Measurements from ENCODE around the gene TECR.
"Not testable (repeated sequence)": the region's sequence is repeated elsewhere in the genome, so short reads cannot be mapped to it uniquely, and the experiment has no call there.

Gene TECR

GRCh38 chr19:14580623-14581237 lies 51.3 kb downstream of the TECR start:
- Histone ChIP-seq H3K79me2 (ENCODE audit: insufficient read depth, low read length) (peaks cover 6% of the 10 kb centered on the region; the same call in 1 of the 2 replicates), H3K9ac (ENCODE audit: low read length) (0 out of 2 replicates have a peak overlapping the region, but pooled peaks have one; percentile 1), H3K4me3 (ENCODE audit: insufficient read depth, low read length, poor library complexity, severe bottlenecking) (no peak overlapping the region), H3K4me2 (ENCODE audit: low read depth, low read length, poor library complexity, severe bottlenecking) (peak overlapping the region; percentile 35), H3K27ac (ENCODE audit: low read depth, low read length) (peak overlapping the region; percentile 72), H3K36me3 (ENCODE audit: low read length) (no peaks in the 10 kb centered on the region), H3K27me3 (ENCODE audit: low read length) (no peaks in the 10 kb centered on the region), H3F3A (ENCODE audit: insufficient read depth) (peaks cover 27% of the 10 kb centered on the region), H3K9me2 (replicated peaks; ENCODE audit: insufficient read depth, low read length) (no peaks in the 10 kb centered on the region), H4K20me1 (ENCODE audit: low read depth, low read length) (no peaks in the 10 kb centered on the region), H2AFZ (ENCODE audit: low read depth, low read length, severe bottlenecking) (peak overlapping the region; percentile 75), H3K9me3 (ENCODE audit: insufficient read depth, low read length) (no peaks in the 10 kb centered on the region)
- TF ChIP-seq EZH2phosphoT487 (conservative IDR thresholded peaks at IDR 0.05; ENCODE audit: low read length) (no peak), CTCF (IDR thresholded peaks at IDR 0.05; ENCODE audit: insufficient read depth, low read length, poor library complexity, severe bottlenecking) (no peak)

- Histone ChIP-seq H3F3A (ENCODE audit: insufficient read depth) (peaks cover 23% of the 10 kb centered on the region), H3K9ac (ENCODE audit: low read length) (peak within 1 kb of the TSS; percentile 67), H3K9me3 (ENCODE audit: insufficient read depth, low read length) (no peaks in the 10 kb centered on the region), H3K79me2 (ENCODE audit: insufficient read depth, low read length) (peaks cover 6% of the 10 kb centered on the region; the same call in 1 of the 2 replicates), H3K9me2 (replicated peaks; ENCODE audit: insufficient read depth, low read length) (no peaks in the 10 kb centered on the region), H3K27ac (ENCODE audit: low read depth, low read length) (no peak within 1 kb of the TSS), H3K36me3 (ENCODE audit: low read length) (no peaks in the 10 kb centered on the region), H3K27me3 (ENCODE audit: low read length) (no peaks in the 10 kb centered on the region), H3K4me2 (ENCODE audit: low read depth, low read length, poor library complexity, severe bottlenecking) (peak within 1 kb of the TSS; percentile 55), H2AFZ (ENCODE audit: low read depth, low read length, severe bottlenecking) (no peak within 1 kb of the TSS), H4K20me1 (ENCODE audit: low read depth, low read length) (no peaks in the 10 kb centered on the region), H3K4me3 (ENCODE audit: insufficient read depth, low read length, poor library complexity, severe bottlenecking) (peak within 1 kb of the TSS; percentile 57)
- TF ChIP-seq EZH2phosphoT487 (conservative IDR thresholded peaks at IDR 0.05; ENCODE audit: low read length) (no peak), CTCF (IDR thresholded peaks at IDR 0.05; ENCODE audit: insufficient read depth, low read length, poor library complexity, severe bottlenecking) (no peak)
Observed at GRCh38 chr19:14582894-14583340, 53.5 kb downstream of the TECR start, which contains the start of gene CLEC17A. Gene CLEC17A, plus strand, starts transcription at chr19:14583084. Its CDS starts 77 bp downstream, at chr19:14583161.

- not testable (repeated sequence) for H3F3A ChIP-seq (ENCODE audit: insufficient read depth); H2AFZ ChIP-seq (ENCODE audit: low read depth, low read length, severe bottlenecking); H3K9me3 ChIP-seq (ENCODE audit: insufficient read depth, low read length); H3K9me2 ChIP-seq (replicated peaks; ENCODE audit: insufficient read depth, low read length); H3K27me3 ChIP-seq (ENCODE audit: low read length); H3K36me3 ChIP-seq (ENCODE audit: low read length); H3K79me2 ChIP-seq (ENCODE audit: insufficient read depth, low read length); H4K20me1 ChIP-seq (ENCODE audit: low read depth, low read length); H3K27ac ChIP-seq (ENCODE audit: low read depth, low read length)
- Histone ChIP-seq H3K4me3 (ENCODE audit: insufficient read depth, low read length, poor library complexity, severe bottlenecking) (peak overlapping the region; percentile 57), H3K4me2 (ENCODE audit: low read depth, low read length, poor library complexity, severe bottlenecking) (peak overlapping the region; percentile 55), H3K9ac (ENCODE audit: low read length) (peak overlapping the region; percentile 67)
Observed at GRCh38 chr19:14584372-14584771, 55.0 kb downstream of the TECR start.

- not testable (repeated sequence) for H4K20me1 ChIP-seq (ENCODE audit: low read depth, low read length); H3F3A ChIP-seq (ENCODE audit: insufficient read depth); H3K9ac ChIP-seq (ENCODE audit: low read length); H3K27me3 ChIP-seq (ENCODE audit: low read length); H3K36me3 ChIP-seq (ENCODE audit: low read length); H2AFZ ChIP-seq (ENCODE audit: low read depth, low read length, severe bottlenecking); H3K4me2 ChIP-seq (ENCODE audit: low read depth, low read length, poor library complexity, severe bottlenecking); H3K4me3 ChIP-seq (ENCODE audit: insufficient read depth, low read length, poor library complexity, severe bottlenecking); H3K9me2 ChIP-seq (replicated peaks; ENCODE audit: insufficient read depth, low read length); H3K79me2 ChIP-seq (ENCODE audit: insufficient read depth, low read length); H3K9me3 ChIP-seq (ENCODE audit: insufficient read depth, low read length); H3K27ac ChIP-seq (ENCODE audit: low read depth, low read length)
Observed at GRCh38 chr19:14585187-14585586, 55.8 kb downstream of the TECR start.

- H3K27ac ChIP-seq (ENCODE audit: low read depth, low read length); H3K9me3 ChIP-seq (ENCODE audit: insufficient read depth, low read length); H4K20me1 ChIP-seq (ENCODE audit: low read depth, low read length); H2AFZ ChIP-seq (ENCODE audit: low read depth, low read length, severe bottlenecking); H3K27me3 ChIP-seq (ENCODE audit: low read length); H3F3A ChIP-seq (ENCODE audit: insufficient read depth); H3K4me3 ChIP-seq (ENCODE audit: insufficient read depth, low read length, poor library complexity, severe bottlenecking); H3K9me2 ChIP-seq (replicated peaks; ENCODE audit: insufficient read depth, low read length); H3K9ac ChIP-seq (ENCODE audit: low read length); H3K4me2 ChIP-seq (ENCODE audit: low read depth, low read length, poor library complexity, severe bottlenecking); H3K36me3 ChIP-seq (ENCODE audit: low read length); H3K79me2 ChIP-seq (ENCODE audit: insufficient read depth, low read length): not testable (repeated sequence)
Observed at GRCh38 chr19:14589433-14589832, 60.0 kb downstream of the TECR start.
